T-helper 22 cell (primary cell): ENCODE results near the gene URI1.
A peak's percentile ranks its signal among the peaks of the same experiment; 100 is the strongest.
"Not testable (repeated sequence)": the region's sequence is repeated elsewhere in the genome, so short reads cannot be mapped to it uniquely, and the experiment has no call there.

Experiments used
- DNase-seq: peaks from one replicate; pipeline ENCODE4 v3.0.0-alpha.2; 2020; ENCODE audit warnings: low read depth

Gene URI1

GRCh38 chr19:29942404-29943261 is 594 bp downstream of the URI1 start:
- peak; percentile 62 for DNase-seq

DNA sequence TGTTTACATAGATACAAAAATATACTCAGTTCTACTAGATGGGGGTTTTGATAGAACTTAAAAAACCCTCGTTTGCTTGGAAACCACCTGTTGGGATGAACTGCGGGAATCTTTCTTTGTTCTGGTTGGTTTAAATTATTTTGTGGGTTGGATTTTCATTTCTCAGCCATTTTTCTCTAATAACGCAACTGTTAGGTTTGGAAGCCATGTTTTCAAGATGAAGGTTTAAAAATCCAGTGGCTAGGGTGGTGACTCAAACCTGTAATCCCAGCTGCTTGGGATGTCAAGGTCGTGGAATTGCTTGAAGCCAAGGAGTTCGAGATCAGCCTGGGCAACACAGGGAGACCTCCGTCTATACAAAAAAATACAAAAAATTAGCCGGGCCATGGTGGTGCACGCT is 1.6 kb downstream of the URI1 start:
- no peak for DNase-seq

GRCh38 chr19:29944390-29945012 is 2.5 kb downstream of the URI1 start:
- no peak for DNase-seq

GRCh38 chr19:29945017-29945416 is 3.0 kb downstream of the URI1 start:
- no peak for DNase-seq

- DNase-seq: no peak
Measured at GRCh38 chr19:29945433-29945832, 3.4 kb downstream of the URI1 start.

DNA sequence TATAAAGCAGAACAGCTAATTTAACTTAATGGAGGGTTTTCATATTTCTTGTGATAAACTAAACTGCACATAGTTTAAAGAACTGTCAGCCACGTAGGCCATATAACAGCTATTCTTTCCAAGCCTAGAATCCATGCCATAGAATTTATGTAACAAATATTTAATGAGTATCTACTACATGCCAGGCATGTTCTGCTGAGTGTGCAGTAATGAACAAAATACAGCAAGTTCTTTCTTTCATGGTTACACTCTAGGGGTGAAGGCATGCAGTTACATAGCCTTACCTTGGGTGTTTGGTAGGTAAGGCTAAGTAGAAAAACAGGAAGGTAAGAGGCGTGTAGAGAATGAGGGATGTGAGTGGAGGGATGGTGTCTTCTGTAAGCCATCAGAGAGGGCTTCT is 4.6 kb downstream of the URI1 start:
- no peak for DNase-seq

- DNase-seq: no peak
Measured at GRCh38 chr19:29947871-29948270, 5.8 kb downstream of the URI1 start.

DNA sequence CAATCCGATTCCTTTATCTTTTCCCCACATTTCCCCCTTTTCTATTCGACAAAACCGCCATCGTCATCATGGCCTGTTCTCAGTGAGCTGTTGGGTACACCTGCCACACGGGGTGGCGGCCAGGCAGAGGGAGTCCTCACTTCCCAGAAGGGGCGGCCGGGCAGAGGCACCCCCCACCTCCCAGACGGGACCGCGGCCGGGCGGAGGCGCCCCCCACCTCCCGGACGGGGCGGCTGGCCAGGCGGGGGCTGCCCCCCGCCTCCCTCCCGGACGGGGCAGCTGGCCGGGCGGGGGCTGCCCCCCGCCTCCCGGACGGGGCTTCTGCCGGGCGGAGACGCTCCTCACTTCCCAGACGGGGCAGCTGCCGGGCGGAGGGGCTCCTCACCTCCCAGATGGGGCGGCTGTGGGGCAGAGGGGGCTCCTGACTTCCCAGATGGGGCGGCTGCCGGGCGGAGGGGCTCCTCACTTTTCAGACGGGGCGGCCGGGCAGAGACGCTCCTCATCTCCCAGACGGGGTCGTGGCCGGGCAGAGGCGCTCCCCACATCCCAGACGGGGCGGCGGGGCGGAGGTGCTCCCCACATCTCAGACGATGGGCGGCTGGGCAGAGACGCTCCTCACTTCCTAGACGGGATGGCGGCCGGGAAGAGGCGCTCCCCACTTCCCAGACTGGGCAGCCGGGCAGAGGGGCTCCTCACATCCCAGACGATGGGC is 6.9 kb downstream of the URI1 start:
- DNase-seq: not testable (repeated sequence)

GRCh38 chr19:29952177-29952576 is 10.1 kb downstream of the URI1 start:
- no peak for DNase-seq

GRCh38 chr19:29952646-29953045 is 10.6 kb downstream of the URI1 start:
- DNase-seq: no peak

DNA sequence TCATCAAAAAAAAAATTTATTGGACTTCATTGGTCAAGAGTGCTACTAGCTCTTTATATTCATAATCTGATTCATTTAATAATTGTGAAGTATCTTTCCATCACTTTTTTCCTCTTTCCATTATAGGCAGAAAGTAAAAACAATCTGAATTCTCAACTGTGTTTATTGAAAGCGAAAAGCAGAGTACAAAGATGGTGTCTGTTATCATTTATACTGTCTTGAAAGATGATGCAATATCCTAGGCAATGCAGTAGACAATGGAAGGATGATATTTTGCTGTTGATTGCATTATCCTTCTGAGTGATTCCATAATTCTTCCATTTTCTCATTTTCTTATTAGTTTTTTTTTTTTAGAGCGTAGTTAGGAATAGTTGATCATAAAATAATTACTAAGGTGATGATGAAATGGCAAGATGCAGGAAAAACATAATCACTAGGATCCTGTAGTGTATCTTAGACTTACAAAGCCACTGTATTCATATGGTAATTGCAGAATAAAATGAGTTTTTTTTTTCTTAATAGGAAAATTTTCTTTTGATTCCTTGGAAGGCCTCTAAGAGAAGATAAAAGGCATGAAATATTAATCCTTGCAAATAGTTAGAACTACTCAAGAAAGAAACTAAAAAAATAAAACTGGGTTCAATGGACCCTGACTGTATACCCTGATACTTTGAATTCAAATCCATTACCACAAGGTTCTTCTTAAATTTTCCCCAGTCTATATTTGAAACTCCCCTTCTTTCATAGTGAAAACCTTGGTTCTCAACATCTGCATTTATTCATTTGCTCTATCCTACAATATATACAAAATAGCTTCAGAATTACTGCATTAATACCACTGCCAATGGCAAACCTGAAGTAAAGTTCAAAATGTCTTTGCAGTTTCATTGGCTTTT is 11.6 kb downstream of the URI1 start:
- no peak for DNase-seq

DNA sequence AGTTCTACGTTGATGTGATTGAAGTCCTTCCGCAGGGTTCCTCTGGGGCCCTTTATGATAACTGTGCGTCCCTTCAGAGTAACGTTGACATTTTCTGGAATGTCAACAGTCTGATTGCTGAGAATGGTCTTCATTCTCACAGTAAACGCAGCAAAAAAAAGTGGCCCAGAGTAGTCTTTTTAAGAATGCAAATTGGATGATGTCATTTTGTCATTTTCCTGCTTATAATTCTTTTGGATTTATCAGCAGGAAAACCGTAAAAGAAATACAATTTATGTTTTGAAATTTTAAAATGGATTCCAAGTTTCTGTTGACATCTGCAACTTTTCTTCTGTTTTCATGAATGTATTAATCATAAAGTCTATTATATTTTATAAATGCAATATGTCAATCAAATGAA is 14.8 kb downstream of the URI1 start:
- no peak for DNase-seq

DNA sequence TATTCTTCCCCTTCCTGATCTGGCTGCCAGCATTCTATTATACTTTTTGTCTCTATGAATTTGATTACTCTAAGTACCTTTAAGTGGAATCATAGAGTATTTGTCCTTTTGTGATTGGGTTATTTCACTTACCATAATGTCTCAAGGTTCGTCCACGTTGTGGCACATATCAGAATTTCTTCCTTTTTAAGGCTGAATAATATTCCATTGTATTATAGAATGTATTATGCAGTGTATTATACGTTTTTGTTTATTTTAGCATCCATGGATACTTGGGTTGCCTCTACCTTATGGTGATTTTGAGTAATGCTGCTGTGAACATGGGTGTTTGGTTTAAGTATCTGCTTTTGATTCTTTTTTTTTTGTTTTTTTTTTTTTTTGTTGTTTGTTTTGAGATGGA is 19.3 kb downstream of the URI1 start:
- DNase-seq: no peak

GRCh38 chr19:29962793-29963192 is 20.8 kb downstream of the URI1 start:
- DNase-seq: no peak

DNA sequence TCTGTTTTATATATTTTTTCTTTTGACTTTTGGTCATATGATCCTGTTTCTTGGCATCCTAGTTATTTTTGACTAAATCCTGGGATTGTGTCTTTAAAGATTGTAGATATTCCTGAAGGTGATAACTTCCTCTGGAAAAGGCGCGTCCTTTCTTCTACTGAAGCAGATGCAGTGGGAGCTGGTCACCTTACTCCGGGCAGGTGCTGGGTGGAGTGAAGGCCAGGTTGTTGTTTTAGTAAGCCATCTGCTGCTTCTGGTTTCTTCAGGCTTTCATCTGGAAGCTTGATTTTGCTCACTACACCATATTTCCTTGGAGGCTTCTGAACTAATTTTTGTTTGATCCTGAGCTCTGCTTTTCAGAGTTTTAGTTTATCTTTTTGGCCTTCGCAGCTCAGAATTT is 21.5 kb downstream of the URI1 start:
- DNase-seq: no peak

GRCh38 chr19:29964171-29964570 is 22.1 kb downstream of the URI1 start:
- no peak for DNase-seq

DNA sequence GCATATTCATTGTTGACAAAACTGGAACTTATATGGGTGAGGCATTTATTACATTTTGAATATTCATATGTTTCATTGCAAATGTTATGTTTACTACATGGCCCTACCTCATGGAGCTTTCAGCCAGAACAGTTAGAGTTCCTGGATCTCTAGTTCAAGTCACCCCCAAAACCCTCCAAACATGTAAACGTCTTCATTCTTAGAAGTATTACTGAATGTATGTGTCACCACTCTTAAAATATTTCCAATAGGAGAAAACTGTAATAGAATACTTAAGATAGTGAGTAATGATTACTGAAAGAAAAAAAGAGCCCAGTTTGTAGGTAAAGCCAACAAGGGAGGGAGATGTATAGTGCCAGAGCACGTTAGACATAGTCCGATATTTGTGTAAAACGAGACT is 23.5 kb downstream of the URI1 start:
- no peak for DNase-seq

DNA sequence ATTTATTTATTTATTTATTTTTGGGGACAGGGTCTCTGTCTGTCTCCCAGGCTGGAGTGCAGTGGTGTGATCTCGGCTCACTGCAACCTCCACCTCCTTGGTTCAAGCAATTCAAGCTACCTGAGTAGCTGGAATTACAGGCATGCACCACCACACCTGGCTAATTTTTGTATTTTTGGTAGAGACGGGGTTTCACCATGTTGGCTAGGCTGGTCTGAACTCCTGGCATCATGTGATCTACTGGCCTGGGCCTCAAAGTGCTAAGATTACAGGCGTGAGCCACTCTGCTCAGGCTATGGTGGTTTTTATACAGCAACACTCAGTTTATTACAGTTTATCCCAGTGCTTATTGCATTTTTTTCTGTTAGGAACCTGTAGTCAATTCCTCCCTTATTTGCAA is 24.1 kb downstream of the URI1 start:
- not testable (repeated sequence) for DNase-seq

DNA sequence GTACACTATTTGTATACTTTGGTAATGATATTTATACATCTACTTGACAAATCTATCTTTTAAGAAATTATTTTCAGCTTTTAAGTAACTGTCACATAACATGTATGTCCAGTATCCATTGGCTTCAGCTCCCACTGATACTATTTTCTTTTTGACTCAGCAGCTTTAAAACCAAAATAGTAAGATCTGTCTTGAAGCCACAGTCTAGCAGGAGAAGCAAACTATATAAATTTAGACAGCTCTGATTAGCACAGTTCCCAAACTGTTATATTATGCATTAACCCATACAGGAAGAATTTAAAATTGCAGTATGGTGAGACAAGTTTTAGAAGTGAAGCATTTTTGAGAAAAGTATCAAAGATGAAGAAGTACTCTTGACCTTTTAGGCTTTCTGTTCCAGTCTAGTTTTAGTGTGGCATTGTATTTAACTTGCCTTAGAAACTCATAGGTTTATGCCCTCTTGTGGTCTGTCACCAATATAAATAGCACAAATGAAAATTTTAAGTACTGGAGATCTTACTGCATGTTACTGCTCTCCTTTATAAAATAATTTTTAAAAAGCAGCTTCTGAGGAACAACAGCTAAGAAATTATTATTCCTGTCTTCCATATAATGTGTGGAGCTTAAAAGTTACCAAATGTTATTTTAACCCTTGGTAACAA is 24.7 kb downstream of the URI1 start:
- DNase-seq: no peak

GRCh38 chr19:29967623-29968022 is 25.6 kb downstream of the URI1 start:
- DNase-seq: no peak

- DNase-seq: no peak
Measured at GRCh38 chr19:29969891-29970290, 27.9 kb downstream of the URI1 start.

DNA sequence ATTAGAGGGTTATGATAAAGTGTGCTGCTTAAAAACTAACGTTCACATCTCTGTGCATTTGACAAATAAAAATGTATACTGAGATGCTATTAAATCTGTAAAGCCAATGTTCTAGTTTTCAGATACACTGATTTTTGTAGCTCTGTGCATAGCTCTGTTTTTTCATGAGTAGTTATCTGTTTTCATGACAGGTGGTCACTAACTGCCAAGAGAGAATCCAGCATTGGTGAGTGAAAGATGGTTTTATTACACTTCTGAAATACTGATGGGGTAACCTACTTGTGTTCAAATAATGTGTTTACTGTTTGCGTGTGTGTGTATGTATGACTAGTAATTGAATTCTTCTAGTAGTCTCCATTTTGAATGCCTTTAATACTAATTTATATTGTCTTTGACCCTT is 29.0 kb downstream of the URI1 start:
- no peak for DNase-seq
